PC-3 (cell line): ENCODE results near the gene RAPGEF4. TPM values are rescaled to one million over a fixed set of nuclear protein-coding genes. Genes with fewer than 3 reads are reported as not detected.
A peak's percentile ranks its signal among the peaks of the same experiment; 100 is the strongest.

ENCODE experiments used
- ATAC-seq: fragments of 200-7000 bp; cut with Tn5 transposase; 2 replicates; pipeline ENCODE4 v1.9.1; 2020; ENCODE audit warnings: mild to moderate bottlenecking, moderate library complexity
- BruUV-seq: library from RNA; stranded (reverse); fragments of 400-500 nt; replicated peaks from 2 replicates; lab custom pipeline; 2021; lab: Mats Ljungman, UMichigan
- CTCF ChIA-PET: fragments of 300-600 bp; sonication (Branson Sonifier 250); formaldehyde crosslinking; loops from one replicate; lab custom pipeline; 2022; ENCODE audit warnings: antibody characterized with exemption; lab: Charles Lee
- POLR2A ChIA-PET: fragments of 300-600 bp; sonication (Branson Sonifier 250); formaldehyde crosslinking; loops from one replicate; lab custom pipeline; 2022; ENCODE audit warnings: antibody characterized with exemption; ENCODE audit not compliant: unreplicated experiment; lab: Charles Lee
- DNase-seq: peaks from one replicate; pipeline ENCODE4 v3.0.0-alpha.2; 2015
- H2AFZ ChIP-seq: fragments of 300-600 bp; sonication (generic); 2 replicates; pipeline ENCODE4 v1.6.0; 2016; ENCODE audit warnings: antibody characterized with exemption, low read length
- H3F3A ChIP-seq: fragments of 300-600 bp; sonication (generic); one replicate; pipeline ENCODE4 v1.6.0; 2017; ENCODE audit warnings: antibody characterized with exemption, low read length, control low read depth, mild to moderate bottlenecking; ENCODE audit not compliant: unreplicated experiment
- H3K27ac ChIP-seq: fragments of 300-600 bp; sonication (generic); 2 replicates; pipeline ENCODE4 v1.5.1; 2016; ENCODE audit warnings: mild to moderate bottlenecking, low read length
- H3K27me3 ChIP-seq: fragments of 300-600 bp; sonication (generic); 2 replicates; pipeline ENCODE4 v1.6.1; 2016; ENCODE audit warnings: low read length, mixed read lengths
- H3K36me3 ChIP-seq: fragments of 300-600 bp; sonication (generic); 2 replicates; pipeline ENCODE4 v1.6.1; 2016; ENCODE audit warnings: low read depth, mixed run types, low read length, mixed read lengths
- H3K4me1 ChIP-seq: fragments of 300-600 bp; sonication (generic); 2 replicates; pipeline ENCODE4 v1.5.1; 2016; ENCODE audit warnings: low read length; ENCODE audit not compliant: insufficient read depth
- H3K4me2 ChIP-seq: fragments of 300-600 bp; sonication (generic); 2 replicates; pipeline ENCODE4 v1.6.0; 2016; ENCODE audit warnings: low read length
- H3K4me3 ChIP-seq: fragments of 300-600 bp; sonication (generic); 2 replicates; pipeline ENCODE4 v1.5.1; 2016; ENCODE audit warnings: mild to moderate bottlenecking, low read length, mixed read lengths
- H3K79me2 ChIP-seq: fragments of 300-600 bp; sonication (generic); 2 replicates; pipeline ENCODE4 v1.6.1; 2017; ENCODE audit warnings: low read length, mixed read lengths
- H3K9ac ChIP-seq: fragments of 300-600 bp; sonication (generic); 2 replicates; pipeline ENCODE4 v1.6.0; 2016; ENCODE audit warnings: mild to moderate bottlenecking, low read length
- H3K9me2 ChIP-seq: fragments of 300-600 bp; sonication (generic); replicated peaks from 2 replicates; pipeline ENCODE4 v1.6.1; 2016; ENCODE audit warnings: mixed run types, low read length, mixed read lengths
- H3K9me3 ChIP-seq: fragments of 300-600 bp; sonication (generic); 2 replicates; pipeline ENCODE4 v1.6.1; 2016; ENCODE audit warnings: low read length, mixed read lengths
- H4K20me1 ChIP-seq: fragments of 300-600 bp; sonication (generic); 2 replicates; pipeline ENCODE4 v1.6.1; 2016; ENCODE audit warnings: low read length, mixed read lengths
- EZH2 ChIP-seq: fragments of 300-600 bp; sonication (generic); IDR thresholded peaks from one replicate; pipeline ENCODE4 v1.6.1; 2017; ENCODE audit warnings: antibody characterized with exemption, mild to moderate bottlenecking, low read length; ENCODE audit not compliant: unreplicated experiment
- EZH2phosphoT487 ChIP-seq: fragments of 300-600 bp; sonication (generic); IDR thresholded peaks from 2 replicates; pipeline ENCODE4 v1.6.1; 2018; ENCODE audit warnings: mild to moderate bottlenecking, antibody characterized with exemption, low read length, borderline replicate concordance
- intact Hi-C: fragments of 100-400 bp; cut with micrococcal nuclease; formaldehyde crosslinking; loops from 2 replicates; pipeline ENCODE4 v1.9.0; 2023
- total RNA-seq: library from RNA; depleted of rRNA; stranded (reverse); fragments of >200 nt; gene quantifications from 2 replicates; pipeline ENCODE4 v1.2.3, GENCODE V29; 2014
- TF ChIP-seq, protein P1 (sequence below): fragments of 300-600 bp; sonication (generic); conservative IDR thresholded peaks from 2 replicates; pipeline ENCODE4 v1.5.1; 2017; ENCODE audit warnings: antibody characterized with exemption, low read depth, mild to moderate bottlenecking, low read length

Gene RAPGEF4
- total RNA-seq, 1 experiment from 2014 or later = 0.87 TPM

DNA sequence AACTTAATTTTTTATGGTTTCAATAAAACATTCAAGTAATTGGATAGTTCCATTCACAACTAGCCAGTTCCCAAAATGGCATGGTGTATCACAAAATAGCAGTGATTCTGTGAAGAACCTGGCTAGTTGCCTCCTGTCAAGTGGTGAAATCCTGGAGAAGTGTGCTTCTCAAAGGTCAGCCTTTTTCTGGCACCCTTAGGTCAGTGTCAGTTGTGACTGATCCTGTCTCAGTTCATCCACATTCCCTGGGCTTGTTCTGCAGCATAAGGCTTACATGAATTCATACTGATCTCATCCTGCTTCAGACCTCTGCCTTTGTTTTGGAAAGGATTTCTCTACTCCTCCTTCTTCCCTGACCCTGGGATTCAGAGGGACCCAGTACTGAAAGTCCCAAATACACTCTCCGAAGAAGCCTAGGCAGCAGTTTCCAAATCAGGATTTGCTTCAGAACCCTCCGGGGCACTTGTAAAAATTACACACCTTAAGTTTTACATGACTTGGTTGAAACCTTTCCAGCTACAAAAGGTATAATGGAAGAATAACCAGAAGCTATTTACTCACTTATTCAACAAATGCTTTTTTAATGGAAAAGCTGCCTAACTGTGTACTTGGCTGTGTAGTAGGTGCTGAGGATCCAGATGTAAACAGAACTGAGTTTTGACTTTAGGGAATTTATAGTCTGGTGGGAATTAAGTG is 351.0 kb downstream of the RAPGEF4 start:
- CTCF ChIA-PET = interaction anchor here (0.6 kb wide), 1 partner anchor 22 kb away, joined by 3 read pairs; no protein-coding TSS in a partner anchor
- peak overlapping the region; percentile 49 for H3K27ac ChIP-seq
- ATAC-seq = peak; percentile 80
- no peak for TF ChIP-seq EZH2
- no peak for TF ChIP-seq EZH2phosphoT487
- TF ChIP-seq, protein P1, sequence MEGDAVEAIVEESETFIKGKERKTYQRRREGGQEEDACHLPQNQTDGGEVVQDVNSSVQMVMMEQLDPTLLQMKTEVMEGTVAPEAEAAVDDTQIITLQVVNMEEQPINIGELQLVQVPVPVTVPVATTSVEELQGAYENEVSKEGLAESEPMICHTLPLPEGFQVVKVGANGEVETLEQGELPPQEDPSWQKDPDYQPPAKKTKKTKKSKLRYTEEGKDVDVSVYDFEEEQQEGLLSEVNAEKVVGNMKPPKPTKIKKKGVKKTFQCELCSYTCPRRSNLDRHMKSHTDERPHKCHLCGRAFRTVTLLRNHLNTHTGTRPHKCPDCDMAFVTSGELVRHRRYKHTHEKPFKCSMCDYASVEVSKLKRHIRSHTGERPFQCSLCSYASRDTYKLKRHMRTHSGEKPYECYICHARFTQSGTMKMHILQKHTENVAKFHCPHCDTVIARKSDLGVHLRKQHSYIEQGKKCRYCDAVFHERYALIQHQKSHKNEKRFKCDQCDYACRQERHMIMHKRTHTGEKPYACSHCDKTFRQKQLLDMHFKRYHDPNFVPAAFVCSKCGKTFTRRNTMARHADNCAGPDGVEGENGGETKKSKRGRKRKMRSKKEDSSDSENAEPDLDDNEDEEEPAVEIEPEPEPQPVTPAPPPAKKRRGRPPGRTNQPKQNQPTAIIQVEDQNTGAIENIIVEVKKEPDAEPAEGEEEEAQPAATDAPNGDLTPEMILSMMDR = no peak
- H3K4me3 ChIP-seq = peak overlapping the region; percentile 7; the same call in 1 of the 2 replicates
- H3K4me1 ChIP-seq = peaks cover 27% of the 10 kb centered on the region
- no peaks in the 10 kb centered on the region for H4K20me1 ChIP-seq
- H3K4me2 ChIP-seq = peak overlapping the region; percentile 48
- POLR2A ChIA-PET = no interaction called here
- no peaks in the 10 kb centered on the region for H3K9me3 ChIP-seq
- DNase-seq = peak; percentile 58
- H3K27me3 ChIP-seq = no peaks in the 10 kb centered on the region
- intact Hi-C loops = loop anchor here (2.0 kb wide), 1 partner anchor 22 kb away; no protein-coding TSS in a partner anchor
- peaks cover 17% of the 10 kb centered on the region; the same call in 1 of the 2 replicates for H3K36me3 ChIP-seq
- no peak overlapping the region for H2AFZ ChIP-seq
- no peaks in the 10 kb centered on the region for H3F3A ChIP-seq
- no peak overlapping the region for H3K9ac ChIP-seq
- peaks cover 97% of the 10 kb centered on the region for H3K79me2 ChIP-seq
- BruUV-seq = no TSS peak
- H3K9me2 ChIP-seq = no peaks in the 10 kb centered on the region

DNA sequence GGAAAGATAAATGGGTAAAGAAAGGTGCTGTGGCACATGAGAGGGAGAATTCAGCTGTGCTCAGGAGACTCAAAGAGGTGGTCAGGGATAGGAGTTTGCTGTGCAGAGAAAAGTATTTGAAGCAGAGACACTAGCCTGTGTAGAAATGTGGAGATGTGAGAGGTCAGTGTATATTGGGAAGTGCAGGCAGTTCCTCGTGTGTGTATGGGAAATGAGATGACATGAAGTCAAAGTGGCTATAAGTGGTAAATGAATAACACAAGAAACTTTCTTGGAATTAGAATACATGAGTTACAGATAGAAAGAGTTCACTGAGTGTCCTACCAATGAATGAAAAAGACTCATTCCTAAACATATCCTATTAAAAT is 351.6 kb downstream of the RAPGEF4 start:
- no peaks in the 10 kb centered on the region for H4K20me1 ChIP-seq
- H3K79me2 ChIP-seq = peaks cover 92% of the 10 kb centered on the region
- peaks cover 27% of the 10 kb centered on the region for H3K4me1 ChIP-seq
- H3K36me3 ChIP-seq = peaks cover 18% of the 10 kb centered on the region; the same call in 1 of the 2 replicates
- H3K27me3 ChIP-seq = no peaks in the 10 kb centered on the region
- BruUV-seq = no TSS peak
- H3K4me2 ChIP-seq = peak overlapping the region; percentile 48
- TF ChIP-seq, protein P1 = no peak
- no peak for TF ChIP-seq EZH2
- no peak for TF ChIP-seq EZH2phosphoT487
- CTCF ChIA-PET = no interaction called here
- no peak overlapping the region for H3K4me3 ChIP-seq
- peak overlapping the region; percentile 49 for H3K27ac ChIP-seq
- no peak overlapping the region for H2AFZ ChIP-seq
- H3F3A ChIP-seq = no peaks in the 10 kb centered on the region
- ATAC-seq (no peak), DNase-seq (no peak)
- H3K9me2 ChIP-seq = no peaks in the 10 kb centered on the region
- intact Hi-C loops = loop anchor here (2.0 kb wide), 1 partner anchor 22 kb away; no protein-coding TSS in a partner anchor
- no peaks in the 10 kb centered on the region for H3K9me3 ChIP-seq
- POLR2A ChIA-PET = no interaction called here
- no peak overlapping the region for H3K9ac ChIP-seq
